GM19324 (cell line): Measurements from ENCODE around the gene ZNF860.

Source experiments
- ATAC-seq: cut with Tn5 transposase; IDR thresholded peaks from one replicate; pipeline ENCODE4 v1.9.1; 2021; ENCODE audit warnings: mild to moderate bottlenecking, moderate library complexity; ENCODE audit not compliant: unreplicated experiment, low FRiP score

Gene ZNF860

DNA sequence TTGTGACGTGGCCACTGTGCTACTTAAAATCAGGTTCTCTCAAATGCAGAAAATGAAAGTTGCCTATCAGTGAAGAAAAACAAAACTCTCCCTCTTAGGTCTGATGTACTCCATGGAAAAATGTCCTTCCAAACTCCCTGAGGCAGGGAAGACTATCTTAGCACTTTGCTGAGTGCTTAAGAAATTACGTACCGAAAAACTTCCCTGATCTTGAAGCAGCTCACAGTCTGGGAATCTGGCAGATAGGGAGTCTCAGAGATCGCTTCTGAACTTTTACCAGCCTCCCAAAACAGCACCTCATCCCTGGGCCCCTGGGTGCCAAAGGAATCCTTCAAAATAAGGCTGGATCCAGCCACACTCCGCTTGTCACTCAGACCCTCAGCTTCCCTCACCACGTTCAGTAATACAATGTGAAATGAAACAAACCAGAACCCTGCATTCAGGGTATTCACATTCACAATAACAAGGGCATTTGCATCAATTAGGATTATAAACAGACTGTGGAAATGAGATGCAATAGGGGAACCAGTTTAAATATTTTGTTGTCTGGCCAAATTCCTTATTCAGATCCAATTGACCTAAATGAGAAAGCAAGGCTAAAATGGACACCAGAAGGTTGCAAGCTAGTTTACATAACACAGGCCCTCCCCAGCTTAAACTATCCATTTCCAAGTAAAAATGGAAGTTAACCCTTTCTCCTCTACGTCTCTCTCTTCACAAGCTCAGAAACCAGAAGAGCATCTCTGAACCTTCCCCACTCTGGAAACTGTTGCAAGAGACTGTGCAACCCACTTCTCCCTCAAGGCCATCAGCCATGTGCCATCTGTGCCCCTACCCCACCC, 21.4 kb upstream of the ZNF860 start:
- no peak for ATAC-seq

DNA sequence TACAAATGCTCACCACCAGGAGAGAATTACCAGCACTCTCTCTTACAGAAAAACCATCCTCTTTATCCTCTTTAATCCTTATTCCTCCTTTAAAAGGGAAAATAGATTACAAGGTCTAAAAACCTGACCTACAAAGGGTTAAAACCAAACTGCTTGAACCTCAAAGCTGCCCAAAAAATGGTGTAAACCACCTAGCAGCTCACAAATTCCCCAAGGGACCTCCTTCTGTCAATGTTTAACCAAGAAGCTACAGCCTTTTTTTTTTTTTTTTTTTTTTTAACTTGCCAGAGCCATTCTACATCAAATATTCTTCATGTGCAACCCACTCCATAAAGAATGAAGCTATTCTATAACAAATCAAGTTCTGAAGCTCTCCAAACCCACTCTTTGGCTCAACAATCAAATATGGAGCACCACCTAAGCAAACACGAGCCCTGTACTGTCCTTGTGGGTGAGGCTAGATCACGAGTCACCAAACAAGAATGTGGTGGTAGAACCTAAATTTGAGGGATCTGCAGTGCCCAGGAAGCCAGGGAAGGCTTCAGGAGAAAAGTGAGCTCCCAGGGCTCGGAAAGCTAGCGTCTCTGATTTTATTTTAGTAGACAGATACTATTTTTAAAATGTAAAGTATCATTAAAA, 20.6 kb upstream of the ZNF860 start:
- no peak for ATAC-seq

DNA sequence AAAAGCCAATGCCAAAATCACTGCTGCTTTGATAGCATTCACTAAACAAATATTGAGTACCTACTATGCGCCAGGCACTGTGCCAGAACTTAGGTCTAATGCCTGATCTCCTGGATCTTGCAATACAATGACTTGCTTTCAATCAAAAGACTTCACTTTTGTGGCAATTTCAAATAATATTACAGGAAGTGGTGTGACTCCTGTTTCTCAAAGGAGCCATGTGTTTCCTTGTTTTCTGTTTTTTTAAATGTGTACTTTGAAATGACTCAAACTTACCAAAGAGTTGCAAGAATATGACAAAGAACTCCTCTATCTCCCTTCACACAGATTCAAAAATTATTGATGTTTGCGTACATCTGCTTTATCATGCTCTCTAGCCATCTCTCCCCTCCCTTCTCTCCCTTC, 18.7 kb upstream of the ZNF860 start:
- no peak for ATAC-seq

DNA sequence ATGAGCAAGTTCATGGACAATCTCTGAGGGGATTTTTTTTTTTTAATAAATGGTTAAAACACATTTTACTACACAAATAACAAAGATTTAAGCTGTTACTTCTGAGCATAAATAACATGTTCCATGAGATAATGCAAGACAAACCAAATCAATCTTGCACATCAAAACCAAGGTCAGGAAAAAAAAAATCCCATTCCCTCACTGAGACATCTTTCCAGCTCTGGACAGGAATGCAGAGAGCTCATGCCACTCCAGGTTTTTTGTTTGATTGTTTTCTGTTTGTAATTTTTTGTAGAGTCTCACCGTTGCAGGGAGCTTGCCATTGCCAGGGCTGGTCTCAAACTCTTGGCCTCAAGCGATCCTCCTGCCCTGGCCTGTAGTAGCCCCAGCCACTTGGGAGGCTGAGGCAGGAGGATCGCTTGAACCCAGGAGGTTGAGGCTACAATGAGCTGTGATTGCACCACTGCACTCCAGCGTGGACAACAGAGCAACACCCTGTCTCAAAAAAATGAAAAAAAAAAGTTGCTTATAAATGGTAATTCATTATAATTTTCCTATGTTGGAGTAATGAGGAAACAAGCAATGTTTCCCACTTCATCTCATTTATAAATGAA, 14.5 kb upstream of the ZNF860 start:
- ATAC-seq: no peak

DNA sequence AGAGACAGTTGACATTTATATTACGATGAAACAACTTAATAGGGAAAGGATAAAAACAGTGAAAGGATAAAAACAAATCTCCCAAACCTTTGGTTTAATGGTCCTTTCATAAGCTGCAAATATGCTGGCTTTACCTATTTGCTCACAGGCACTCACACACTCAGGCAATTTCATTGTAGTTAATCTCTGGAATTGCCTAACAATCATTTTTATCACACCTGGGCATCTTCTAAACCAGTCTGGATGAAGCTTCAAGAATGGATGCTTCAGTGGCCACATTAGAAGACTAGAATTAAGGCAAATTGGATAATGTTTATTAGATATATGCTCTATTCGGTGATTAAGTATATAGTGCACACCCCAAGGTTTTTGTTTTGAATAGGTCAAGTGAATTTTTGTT, 14.0 kb upstream of the ZNF860 start:
- ATAC-seq: no peak

DNA sequence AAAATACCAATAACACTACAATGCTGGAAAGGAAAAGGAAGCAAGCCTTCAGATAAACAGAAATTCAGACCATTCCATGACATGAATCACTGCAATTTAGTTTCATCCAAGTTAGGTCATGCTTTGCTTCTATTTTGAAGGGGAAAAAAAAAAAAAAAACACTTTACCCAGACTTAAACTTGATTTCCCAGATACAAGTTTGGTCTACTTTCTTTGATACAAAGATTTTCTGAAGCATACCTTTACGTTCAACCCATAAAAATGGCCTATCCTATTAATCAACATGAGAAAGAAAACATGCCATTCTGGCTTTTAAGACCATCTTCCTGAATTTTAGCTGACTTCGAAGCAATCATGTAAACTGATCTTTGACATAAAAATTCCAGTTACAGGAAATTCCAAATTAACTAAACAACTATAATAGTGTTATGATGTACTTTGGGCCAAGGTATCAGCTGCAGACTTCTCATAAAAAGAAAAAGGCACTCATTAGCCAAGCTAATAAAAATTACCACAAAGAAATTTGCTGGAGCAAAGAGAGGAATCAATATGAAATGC, 13.1 kb upstream of the ZNF860 start:
- no peak for ATAC-seq

DNA sequence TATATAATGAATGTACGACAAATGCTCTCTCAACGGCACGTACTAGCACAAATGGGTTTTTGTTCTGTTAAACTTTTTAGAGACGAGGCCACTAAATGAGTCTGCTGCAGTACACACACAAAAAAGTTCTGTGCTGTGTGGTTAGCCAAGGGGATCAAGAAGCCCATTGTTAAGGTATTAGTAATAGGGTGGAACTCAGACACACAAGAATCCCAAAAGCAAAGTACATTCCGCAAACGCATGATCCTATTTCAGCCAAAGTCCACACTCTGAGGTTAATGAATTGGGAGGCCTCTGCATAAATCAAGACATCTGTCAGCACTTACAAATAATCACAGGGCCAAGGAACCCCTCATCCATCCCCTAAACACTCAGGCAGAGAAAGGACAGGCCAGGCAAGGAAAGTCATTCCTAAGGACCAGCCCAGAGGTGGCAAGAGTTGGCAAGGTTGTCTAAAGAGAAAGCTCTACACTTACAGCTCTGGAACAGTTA, 12.6 kb upstream of the ZNF860 start:
- no peak for ATAC-seq

DNA sequence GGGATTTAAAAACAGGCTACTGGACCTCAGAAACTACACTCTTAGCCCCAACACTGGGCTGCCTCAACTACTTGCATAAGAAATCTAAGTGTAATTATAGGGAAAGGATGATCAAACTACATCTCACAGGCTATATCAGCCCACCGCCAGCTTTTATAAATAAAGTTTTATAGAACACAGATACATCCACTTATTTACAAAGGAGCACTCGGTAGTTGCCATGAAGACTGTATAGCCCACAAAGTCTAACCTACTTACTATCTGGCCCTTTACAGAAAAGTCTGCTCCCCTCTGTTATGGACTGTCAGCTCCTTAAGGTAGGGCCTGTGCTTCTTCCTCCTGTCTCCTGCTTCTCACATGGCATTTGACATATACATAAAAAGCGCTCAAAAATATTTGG, 9.9 kb upstream of the ZNF860 start:
- ATAC-seq: no peak

DNA sequence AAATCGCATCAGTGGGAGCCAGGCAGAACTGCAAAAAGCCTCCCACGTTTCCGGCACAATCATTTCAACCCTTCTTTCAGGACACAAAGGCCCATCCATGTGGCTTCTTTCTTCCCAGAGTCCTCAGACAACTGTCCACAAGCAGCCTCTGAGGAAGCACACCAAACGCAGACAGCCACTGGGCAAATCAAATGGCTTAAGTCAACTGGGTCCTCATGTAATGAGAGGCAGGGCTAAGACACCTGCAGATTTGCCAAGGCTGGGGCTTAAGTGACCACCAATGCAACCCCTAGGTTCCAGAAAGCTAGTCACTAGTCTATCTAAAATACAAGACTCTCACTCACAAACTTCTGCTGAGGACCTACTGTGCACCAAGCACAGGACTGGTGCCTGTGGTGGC, 8.5 kb upstream of the ZNF860 start:
- ATAC-seq: no peak

DNA sequence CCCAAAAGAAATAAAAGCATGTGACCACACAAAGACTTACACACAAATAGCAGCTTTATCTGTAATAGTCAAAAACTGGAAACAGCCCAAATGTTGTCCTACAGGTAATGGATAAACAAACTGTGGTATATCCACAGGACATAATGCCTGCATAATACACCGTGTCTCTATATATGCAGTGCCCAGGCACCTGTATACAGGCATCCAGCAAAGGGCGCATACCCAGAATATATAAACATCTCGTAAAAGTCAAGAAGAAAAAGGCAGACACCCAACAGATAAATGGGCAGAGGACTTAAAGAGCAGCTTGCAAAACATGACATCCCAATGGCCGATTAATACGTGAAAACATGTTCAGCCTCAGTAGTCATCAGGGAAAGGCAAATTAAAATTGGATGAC, 7.7 kb upstream of the ZNF860 start:
- no peak for ATAC-seq

DNA sequence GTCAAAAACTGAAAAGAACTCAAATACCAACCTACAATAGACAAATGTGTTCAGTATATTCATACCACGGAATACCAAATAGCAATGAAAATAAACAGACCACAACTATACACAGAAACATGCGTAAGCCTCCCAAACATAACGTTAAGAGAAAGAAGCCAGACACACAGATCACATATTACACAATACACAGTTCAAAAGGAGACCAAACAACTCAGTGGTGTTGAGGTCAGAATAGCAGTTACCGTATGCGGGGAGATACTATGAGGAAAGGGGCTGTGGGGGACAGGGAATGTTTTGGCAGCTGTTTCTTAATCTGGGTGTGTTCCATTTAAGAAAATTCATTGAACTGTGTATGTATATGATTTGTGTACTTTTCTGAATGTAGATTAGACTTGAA, 7.1 kb upstream of the ZNF860 start:
- ATAC-seq: no peak

DNA sequence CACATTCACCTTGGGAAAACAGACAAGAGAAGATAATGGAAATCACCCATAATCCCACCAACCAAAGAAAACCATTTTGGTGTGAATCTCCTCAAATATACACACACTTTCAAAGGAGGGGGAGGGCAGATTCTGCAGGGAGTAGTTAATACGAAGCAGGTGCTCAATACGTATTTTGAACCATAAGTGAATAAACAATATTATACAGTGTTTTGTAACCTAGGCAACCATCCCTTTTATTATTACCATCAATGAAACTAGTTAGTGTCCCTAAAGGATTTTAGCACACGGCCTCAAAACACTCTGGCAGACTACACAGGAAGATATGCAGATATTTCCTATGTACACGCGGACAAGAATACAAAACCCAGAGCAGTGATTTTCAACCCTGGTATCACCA, 6.6 kb upstream of the ZNF860 start:
- ATAC-seq: no peak

DNA sequence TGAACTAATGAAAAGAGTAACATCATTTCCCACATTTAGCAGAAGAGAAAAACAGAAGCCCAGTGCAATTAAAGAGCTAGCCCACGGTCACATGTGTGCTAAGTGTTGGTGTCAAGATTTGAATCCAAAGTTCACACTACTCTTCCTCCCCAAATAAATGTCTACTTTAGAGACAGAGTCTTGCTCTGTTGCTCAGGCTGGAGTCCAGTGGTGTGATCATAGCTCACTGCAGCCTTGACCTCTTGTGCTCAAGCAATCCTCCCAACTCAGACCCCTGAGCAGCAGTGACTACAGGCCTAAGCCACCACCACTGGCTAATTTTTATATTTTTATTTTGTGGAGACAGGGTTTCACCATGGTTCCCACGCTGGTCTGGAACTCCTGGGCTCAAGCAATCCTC, 5.2 kb upstream of the ZNF860 start:
- no peak for ATAC-seq

DNA sequence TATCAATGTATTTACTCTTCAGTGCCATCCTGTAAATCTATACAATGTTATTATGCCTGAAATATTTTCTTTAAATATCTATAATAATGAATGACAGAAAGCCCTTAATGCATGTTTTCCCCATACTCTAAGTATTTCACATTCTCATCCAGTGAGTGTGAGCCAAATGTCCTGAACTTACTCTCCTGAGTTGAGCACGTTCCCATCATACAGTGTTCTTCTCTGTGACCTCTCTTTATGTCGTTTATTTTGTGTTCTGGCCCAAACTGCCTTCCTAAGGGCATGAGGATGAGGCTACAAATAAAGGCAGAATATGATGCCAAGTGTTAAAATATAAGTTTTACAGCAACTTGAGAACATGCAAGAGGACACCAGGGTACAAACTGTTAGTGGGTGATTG, 3.8 kb upstream of the ZNF860 start:
- no peak for ATAC-seq

DNA sequence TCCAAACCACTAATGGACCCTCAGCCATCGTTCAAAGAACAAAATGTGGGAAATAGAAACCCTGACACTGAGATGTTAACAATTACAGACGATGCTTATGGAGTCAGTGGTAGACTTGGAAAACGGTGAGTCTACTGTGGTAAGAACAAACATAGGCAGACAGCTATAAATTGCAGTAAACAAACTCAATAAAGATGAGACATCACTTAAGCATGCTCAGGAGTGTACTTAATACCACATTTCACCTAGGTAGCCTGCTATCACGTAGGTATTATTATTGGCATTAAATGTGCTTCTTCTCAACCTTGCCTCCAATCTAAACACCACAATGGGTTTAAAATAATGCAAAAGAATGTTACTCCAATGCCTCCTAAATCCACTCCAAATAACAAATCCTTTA, 3.0 kb upstream of the ZNF860 start:
- ATAC-seq: no peak

DNA sequence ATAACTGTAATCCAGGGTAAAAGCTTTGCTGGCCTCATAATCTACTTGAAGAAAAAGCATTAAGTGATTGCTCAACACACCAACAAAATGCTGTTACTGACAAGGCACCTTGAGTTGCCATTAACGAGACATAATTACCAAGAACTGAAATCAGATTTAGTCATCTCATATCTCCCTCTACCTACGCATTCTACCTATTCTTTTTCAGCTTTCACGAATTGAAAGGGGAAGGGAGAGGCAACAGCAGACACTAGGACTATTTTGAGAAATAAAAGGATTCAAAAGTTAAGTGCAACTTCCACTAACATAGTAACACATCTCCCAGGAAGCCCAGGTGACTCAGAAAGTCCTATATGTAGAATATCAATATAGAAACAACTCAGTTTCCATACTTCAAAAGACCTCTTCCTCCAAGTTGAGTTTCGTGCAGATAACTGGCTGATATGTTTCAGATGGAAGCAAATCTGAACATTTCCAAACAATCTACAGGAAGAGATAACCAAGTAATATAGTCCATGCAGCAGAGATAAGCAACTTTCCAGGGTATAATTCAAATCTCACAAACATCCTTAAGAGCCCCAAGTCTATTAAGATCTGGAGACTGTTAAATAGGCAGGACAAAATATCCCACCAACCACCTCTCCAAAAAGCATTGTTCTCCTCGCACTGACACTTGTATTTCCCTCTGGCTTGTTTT, 2.4 kb upstream of the ZNF860 start:
- ATAC-seq: no peak

DNA sequence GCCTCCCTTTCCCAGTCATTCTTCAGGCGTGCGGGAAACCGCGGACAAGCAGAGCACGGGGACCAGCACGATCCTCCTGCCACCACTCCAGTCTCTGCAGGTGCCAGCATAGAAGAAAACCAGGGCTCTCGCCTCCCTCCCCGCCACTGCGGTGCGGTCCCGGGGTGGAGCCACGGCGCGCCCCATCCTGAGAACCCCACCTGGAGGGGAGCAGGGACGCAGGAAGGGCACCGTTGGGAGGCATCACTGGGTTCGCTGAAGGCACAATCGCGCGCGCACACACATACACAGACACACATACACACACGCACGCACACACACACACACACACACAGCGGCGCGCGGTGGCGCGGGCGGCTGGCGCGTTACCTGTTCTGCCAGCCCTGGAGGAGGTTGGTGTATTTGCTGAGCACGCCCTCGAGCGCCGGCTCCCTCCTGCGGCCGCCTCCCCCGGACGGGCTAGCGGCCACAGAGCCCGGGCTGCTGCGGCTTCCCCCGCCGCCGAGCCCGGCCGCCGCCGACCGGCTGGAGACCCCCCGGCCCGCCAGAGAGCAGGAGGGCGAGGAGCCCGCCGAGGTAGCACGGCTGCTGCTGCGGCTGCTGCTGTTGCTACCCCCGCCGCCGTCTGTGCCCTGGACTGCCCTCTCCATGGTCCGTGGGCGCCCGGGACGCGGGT, 882 bp upstream of the ZNF860 start:
- peak; percentile 53 for ATAC-seq

DNA sequence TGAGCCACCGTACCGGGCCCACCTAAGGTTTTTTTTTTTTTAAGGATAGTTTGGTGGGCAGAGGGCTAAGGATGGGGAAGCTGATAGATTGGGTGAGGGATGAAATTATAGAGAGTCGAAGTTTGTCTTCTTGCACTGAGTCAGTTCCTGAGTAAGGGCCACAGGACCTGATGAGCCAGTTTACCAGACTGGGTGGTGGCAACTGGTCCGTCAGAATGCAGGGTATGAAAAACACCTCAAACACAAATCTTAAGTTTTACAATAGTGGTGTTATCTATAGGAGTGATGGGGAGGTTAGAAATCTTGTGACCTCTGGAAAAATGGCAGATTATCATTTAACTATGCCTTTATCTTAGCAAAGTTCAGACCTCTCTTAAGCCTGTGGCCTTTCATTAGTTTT, 2.8 kb downstream of the ZNF860 start:
- no peak for ATAC-seq

DNA sequence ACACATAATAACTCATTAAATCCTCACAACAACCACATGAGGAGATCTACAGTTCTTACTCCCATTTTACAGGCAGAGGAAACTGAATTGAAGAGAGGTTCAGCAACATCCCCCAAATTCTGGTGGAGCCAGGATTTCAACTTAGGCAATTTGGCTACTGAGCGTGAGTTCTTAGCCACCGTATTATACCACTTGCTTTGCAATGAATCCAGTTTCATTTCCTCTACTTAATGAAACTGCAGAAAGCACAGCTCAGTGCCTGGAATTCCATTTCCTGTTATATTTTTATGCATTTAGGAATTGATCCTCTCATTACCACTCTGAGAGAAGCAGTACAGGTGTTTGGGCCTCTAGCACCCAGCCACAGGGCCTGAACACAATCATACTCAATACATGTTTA, 4.3 kb downstream of the ZNF860 start:
- ATAC-seq: no peak

DNA sequence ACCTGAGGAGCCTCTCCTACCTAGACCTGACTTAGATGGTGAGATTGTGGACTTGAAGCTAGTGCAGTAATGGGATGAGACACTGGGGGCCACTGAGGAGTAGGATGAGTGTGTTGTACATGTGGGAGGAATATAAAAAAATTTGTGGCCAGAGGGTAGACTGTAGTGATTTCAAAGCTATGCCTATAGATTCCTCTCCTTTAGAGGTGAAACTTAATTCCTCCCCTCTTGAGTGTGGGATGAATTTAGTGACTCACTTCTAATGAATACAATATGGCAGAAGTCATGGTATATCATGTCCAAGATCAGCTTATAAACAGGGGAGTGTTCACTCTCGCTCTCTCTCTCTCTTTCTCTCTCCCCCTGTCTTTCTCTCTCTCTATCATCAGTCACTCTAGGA, 6.7 kb downstream of the ZNF860 start:
- ATAC-seq: no peak
